ENCODE measurements around the gene CLEC12A.

DNA sequence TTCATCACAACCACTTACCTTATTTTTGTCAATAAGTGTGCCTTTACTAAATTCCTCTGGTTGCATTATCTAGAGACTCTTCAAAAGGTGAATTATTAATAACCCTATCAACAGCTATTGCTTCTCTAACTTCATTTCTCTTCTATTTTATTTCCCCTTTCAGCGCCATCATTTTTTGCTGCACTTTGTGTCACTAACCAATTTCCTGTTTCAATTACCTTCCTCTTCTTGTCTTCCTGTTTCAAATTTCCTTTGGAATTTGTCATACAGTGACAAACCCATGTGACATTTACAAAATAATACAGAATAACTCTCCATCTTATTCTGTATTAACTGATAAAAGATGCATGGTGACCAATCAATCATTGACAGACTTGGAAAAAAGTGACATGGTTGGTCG is 26.8 kb upstream of the CLEC12A start:
- no peak for TF ChIP-seq POLR2A (IDR thresholded peaks at IDR 0.05)
- TF ChIP-seq, protein P1, sequence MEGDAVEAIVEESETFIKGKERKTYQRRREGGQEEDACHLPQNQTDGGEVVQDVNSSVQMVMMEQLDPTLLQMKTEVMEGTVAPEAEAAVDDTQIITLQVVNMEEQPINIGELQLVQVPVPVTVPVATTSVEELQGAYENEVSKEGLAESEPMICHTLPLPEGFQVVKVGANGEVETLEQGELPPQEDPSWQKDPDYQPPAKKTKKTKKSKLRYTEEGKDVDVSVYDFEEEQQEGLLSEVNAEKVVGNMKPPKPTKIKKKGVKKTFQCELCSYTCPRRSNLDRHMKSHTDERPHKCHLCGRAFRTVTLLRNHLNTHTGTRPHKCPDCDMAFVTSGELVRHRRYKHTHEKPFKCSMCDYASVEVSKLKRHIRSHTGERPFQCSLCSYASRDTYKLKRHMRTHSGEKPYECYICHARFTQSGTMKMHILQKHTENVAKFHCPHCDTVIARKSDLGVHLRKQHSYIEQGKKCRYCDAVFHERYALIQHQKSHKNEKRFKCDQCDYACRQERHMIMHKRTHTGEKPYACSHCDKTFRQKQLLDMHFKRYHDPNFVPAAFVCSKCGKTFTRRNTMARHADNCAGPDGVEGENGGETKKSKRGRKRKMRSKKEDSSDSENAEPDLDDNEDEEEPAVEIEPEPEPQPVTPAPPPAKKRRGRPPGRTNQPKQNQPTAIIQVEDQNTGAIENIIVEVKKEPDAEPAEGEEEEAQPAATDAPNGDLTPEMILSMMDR (IDR thresholded peaks at IDR 0.05) = no peak
